Osteocyte (in vitro differentiated cells): ENCODE results near the gene GDF7. TPM values are rescaled to one million over a fixed set of nuclear protein-coding genes. Genes with fewer than 3 reads are reported as not detected.
A peak's percentile ranks its signal among the peaks of the same experiment; 100 is the strongest.

ENCODE experiments used
- DNase-seq: peaks from one replicate; pipeline ENCODE4 v3.0.0; 2021; ENCODE audit warnings: mixed read lengths; ENCODE audit not compliant: unreplicated experiment; ENCODE audit errors: extremely low spot score
- H3K27ac Mint-ChIP-seq: one replicate; pipeline ENCODE4 v1.8.0; 2021; ENCODE audit warnings: mild to moderate bottlenecking, mixed read lengths; ENCODE audit not compliant: unreplicated experiment
- H3K27me3 Mint-ChIP-seq: one replicate; pipeline ENCODE4 v1.8.0; 2021; ENCODE audit warnings: mixed read lengths; ENCODE audit not compliant: unreplicated experiment
- H3K36me3 Mint-ChIP-seq: one replicate; pipeline ENCODE4 v1.8.0; 2021; ENCODE audit warnings: mixed read lengths; ENCODE audit not compliant: unreplicated experiment
- H3K4me1 Mint-ChIP-seq: one replicate; pipeline ENCODE4 v1.8.0; 2021; ENCODE audit warnings: mixed read lengths; ENCODE audit not compliant: unreplicated experiment
- H3K4me3 Mint-ChIP-seq: one replicate; pipeline ENCODE4 v1.8.0; 2021; ENCODE audit warnings: mild to moderate bottlenecking, moderate library complexity, mixed read lengths; ENCODE audit not compliant: unreplicated experiment
- H3K9me3 Mint-ChIP-seq: one replicate; pipeline ENCODE4 v1.8.0; 2021; ENCODE audit warnings: mixed read lengths; ENCODE audit not compliant: unreplicated experiment
- CTCF ChIP-seq: fragments of 200-600 bp; sonication (generic); IDR thresholded peaks from 2 replicates; pipeline ENCODE4 v1.5.0; 2021; ENCODE audit warnings: antibody characterized with exemption, mild to moderate bottlenecking, moderate library complexity
- total RNA-seq: library from RNA; stranded (reverse); gene quantifications from 2 replicates; pipeline ENCODE4 v1.2.1, GENCODE V29; 2021

The GDF7 gene
- total RNA-seq, 1 donor from 2014 or later = 10.1 TPM

DNA sequence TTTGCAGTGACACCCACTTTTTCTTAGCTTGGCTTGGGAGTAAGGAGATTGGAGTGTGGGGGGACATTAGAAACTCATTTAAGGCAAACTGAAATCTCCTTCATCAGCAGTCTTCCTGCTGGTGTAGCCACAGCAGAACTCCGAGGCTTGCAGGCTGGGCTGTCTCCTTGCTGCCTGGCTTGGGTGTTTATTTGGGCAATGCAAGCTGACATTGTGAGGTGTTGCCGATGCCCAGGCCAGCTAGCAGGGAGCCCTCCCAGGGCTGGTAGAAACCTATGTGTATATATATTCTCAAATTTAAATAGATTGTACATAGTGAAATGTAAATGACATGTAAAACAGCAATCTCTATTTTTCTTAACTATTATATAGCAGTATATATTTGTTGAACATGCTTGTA, 11.8 kb downstream of the GDF7 start:
- H3K27ac Mint-ChIP-seq = no peak overlapping the region
- H3K27me3 Mint-ChIP-seq = no peaks in the 10 kb centered on the region
- H3K4me3 Mint-ChIP-seq = no peak overlapping the region
- H3K9me3 Mint-ChIP-seq = no peaks in the 10 kb centered on the region
- H3K4me1 Mint-ChIP-seq = peaks cover 24% of the 10 kb centered on the region
- peaks cover 16% of the 10 kb centered on the region for H3K36me3 Mint-ChIP-seq
- TF ChIP-seq CTCF = no peak
- DNase-seq = no peak

GRCh38 chr2:20680744-20681375, 13.9 kb downstream of the GDF7 start:
- Mint-ChIP-seq H3K9me3 (no peaks in the 10 kb centered on the region), H3K4me1 (peaks cover 10% of the 10 kb centered on the region), H3K27me3 (no peaks in the 10 kb centered on the region), H3K36me3 (peaks cover 31% of the 10 kb centered on the region), H3K27ac (no peak overlapping the region), H3K4me3 (no peak overlapping the region)
- DNase-seq = no peak
- TF ChIP-seq CTCF = no peak

- TF ChIP-seq CTCF = peak; percentile 71
- DNase-seq = no peak
- no peak overlapping the region for H3K4me3 Mint-ChIP-seq
Observed at GRCh38 chr2:20682167-20682920, 15.4 kb downstream of the GDF7 start.

GRCh38 chr2:20684581-20685063, 17.7 kb downstream of the GDF7 start:
- DNase-seq = no peak
- no peaks in the 10 kb centered on the region for H3K27me3 Mint-ChIP-seq
- H3K4me3 Mint-ChIP-seq = no peak overlapping the region
- no peak overlapping the region for H3K27ac Mint-ChIP-seq
- H3K36me3 Mint-ChIP-seq = peaks cover 54% of the 10 kb centered on the region
- no peak for TF ChIP-seq CTCF
- H3K9me3 Mint-ChIP-seq = no peaks in the 10 kb centered on the region
- H3K4me1 Mint-ChIP-seq = peaks cover 5% of the 10 kb centered on the region

More at GRCh38 chr2:20682167-20682920, 15.4 kb downstream of the GDF7 start:
- Mint-ChIP-seq H3K27ac (peak overlapping the region; percentile 48), H3K9me3 (no peaks in the 10 kb centered on the region), H3K4me1 (peaks cover 7% of the 10 kb centered on the region), H3K27me3 (no peaks in the 10 kb centered on the region), H3K36me3 (peaks cover 42% of the 10 kb centered on the region)

DNA sequence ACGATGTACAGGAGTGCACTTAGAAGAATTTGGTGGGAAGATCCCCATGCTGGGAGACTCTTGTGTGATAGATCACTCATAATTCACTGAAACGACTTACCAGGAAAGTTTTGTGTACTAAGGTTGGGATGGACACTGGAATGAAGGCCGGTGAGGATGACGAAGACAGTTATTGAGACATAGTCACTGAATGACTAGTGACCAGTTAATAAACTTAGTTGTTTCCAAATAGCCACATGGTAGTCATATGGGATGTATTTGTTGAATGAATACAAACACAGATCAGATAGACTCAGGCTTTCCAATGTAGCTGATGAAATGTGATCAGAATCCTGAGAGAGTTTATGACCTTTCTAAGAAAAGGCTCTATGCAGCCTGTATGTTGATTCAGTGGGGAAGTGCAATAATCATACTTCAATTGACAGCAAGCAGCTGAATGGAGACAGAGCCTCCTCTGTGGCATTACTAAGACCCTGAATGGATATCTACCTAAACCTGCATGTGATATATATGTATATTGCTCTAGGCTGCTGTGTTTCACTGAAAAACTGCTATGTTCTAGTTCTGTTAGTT, 20.4 kb downstream of the GDF7 start:
- no peak for TF ChIP-seq CTCF
- DNase-seq = no peak
- no peaks in the 10 kb centered on the region for H3K27me3 Mint-ChIP-seq
- H3K4me1 Mint-ChIP-seq = peaks cover 1% of the 10 kb centered on the region
- no peak overlapping the region for H3K27ac Mint-ChIP-seq
- no peaks in the 10 kb centered on the region for H3K9me3 Mint-ChIP-seq
- no peak overlapping the region for H3K4me3 Mint-ChIP-seq
- peaks cover 43% of the 10 kb centered on the region for H3K36me3 Mint-ChIP-seq
